Karpas-422 (cell line): ENCODE data around the gene CPT2. TPM values are rescaled to one million over a fixed set of nuclear protein-coding genes. Genes with fewer than 3 reads are reported as not detected.

Experiments
- DNase-seq: peaks from one replicate; pipeline ENCODE4 v3.0.0-alpha.2; 2015
- H2AFZ ChIP-seq: fragments of 200-600 bp; sonication (generic); 2 replicates; pipeline ENCODE4 v1.6.1; 2014; ENCODE audit warnings: antibody characterized with exemption, low read length, mixed read lengths
- H3K27ac ChIP-seq: fragments of 200-600 bp; sonication (generic); 2 replicates; pipeline ENCODE4 v1.5.1; 2014; ENCODE audit warnings: mild to moderate bottlenecking, low read length, moderate library complexity
- H3K27me3 ChIP-seq: fragments of 200-600 bp; sonication (generic); 2 replicates; pipeline ENCODE4 v1.6.1; 2014; ENCODE audit warnings: low read length, mixed read lengths
- H3K36me3 ChIP-seq: fragments of 200-600 bp; sonication (generic); 2 replicates; pipeline ENCODE4 v1.6.1; 2014; ENCODE audit warnings: low read length, mixed read lengths; ENCODE audit not compliant: insufficient read depth
- H3K4me1 ChIP-seq: fragments of 200-600 bp; sonication (generic); 2 replicates; pipeline ENCODE4 v1.6.1; 2014; ENCODE audit warnings: mild to moderate bottlenecking, low read length, mixed read lengths
- H3K4me2 ChIP-seq: fragments of 200-600 bp; sonication (generic); 2 replicates; pipeline ENCODE4 v1.6.1; 2014; ENCODE audit warnings: low read length, low read depth, mild to moderate bottlenecking; ENCODE audit not compliant: poor library complexity, severe bottlenecking
- H3K4me3 ChIP-seq: fragments of 200-600 bp; sonication (generic); 2 replicates; pipeline ENCODE4 v1.5.1; 2014; ENCODE audit warnings: mild to moderate bottlenecking, antibody characterized with exemption, low read length, mixed read lengths
- H3K79me2 ChIP-seq: fragments of 200-600 bp; sonication (generic); 2 replicates; pipeline ENCODE4 v1.6.1; 2014; ENCODE audit warnings: mild to moderate bottlenecking, low read length, mixed read lengths
- H3K9ac ChIP-seq: fragments of 200-600 bp; sonication (generic); 2 replicates; pipeline ENCODE4 v1.6.0; 2014; ENCODE audit warnings: low read length
- H3K9me2 ChIP-seq: fragments of 200-600 bp; sonication (generic), shearing (Covaris generic); replicated peaks from 2 replicates; pipeline ENCODE4 v1.6.0; 2014; ENCODE audit warnings: mild to moderate bottlenecking, low read length, moderate library complexity; ENCODE audit not compliant: insufficient read depth
- H3K9me3 ChIP-seq: fragments of 300-700, 200-600 bp; sonication (generic); 2 replicates; pipeline ENCODE4 v1.6.1; 2014; ENCODE audit warnings: low read length, mixed read lengths
- H4K20me1 ChIP-seq: fragments of 200-600 bp; sonication (generic); 2 replicates; pipeline ENCODE4 v1.6.1; 2014; ENCODE audit warnings: mild to moderate bottlenecking, antibody characterized with exemption, low read length, low read depth; ENCODE audit not compliant: insufficient read depth
- total RNA-seq: library from RNA; depleted of rRNA; stranded (reverse); fragments of >200 nt; shearing (Covaris generic); gene quantifications from 2 replicates; pipeline ENCODE4 v1.2.3, GENCODE V29; 2014; ENCODE audit warnings: low replicate concordance

CPT2 gene
- total RNA-seq, 1 experiment from 2014 or later: 37.3 TPM

DNA sequence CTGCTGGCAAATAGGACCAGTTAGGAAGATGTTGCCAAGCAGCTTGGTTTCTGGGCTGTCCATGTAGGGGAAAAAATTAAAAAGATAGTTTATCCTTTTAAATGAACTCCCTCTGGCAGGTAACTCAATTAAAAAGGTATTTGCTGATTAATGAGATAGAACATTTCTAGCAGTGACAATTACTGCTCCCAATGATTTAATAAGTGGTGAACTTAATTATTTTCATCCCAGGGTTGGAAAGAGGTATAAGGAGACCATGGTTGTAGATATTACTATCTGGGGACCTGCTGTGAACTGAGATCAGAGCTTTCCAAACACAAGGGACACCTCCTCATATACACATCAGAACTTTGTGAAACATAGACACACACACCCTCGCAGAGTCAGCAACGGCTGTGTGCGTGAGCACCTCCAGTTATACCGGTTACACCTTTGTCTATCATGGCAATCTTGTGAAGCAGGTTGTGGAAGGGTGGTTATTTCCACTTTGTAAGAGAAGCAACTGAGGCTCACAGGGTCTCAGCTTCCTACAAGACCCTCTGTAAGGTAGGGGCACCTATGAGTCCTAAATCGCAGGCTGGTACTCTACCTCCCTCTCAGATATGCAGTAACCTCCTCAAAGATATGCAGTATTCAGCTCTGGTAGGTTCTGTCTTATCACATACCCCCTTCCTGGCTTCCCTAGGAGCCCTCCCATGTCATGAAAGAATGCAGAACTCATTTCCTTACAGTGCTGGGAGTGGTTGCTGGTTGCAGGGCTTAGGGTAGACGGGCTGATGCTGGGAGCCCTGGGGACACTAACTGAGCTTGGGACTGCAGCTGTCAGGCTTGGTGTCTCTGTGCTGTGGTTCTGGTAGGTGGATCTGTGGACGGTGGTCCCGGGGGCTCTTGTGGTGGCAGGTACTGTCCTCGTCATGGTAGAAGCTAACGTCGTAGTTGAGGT is 60.2 kb downstream of the CPT2 start:
- no peak overlapping the region for H3K4me2 ChIP-seq
- no peaks in the 10 kb centered on the region for H4K20me1 ChIP-seq
- no peaks in the 10 kb centered on the region for H3K4me1 ChIP-seq
- no peaks in the 10 kb centered on the region for H3K79me2 ChIP-seq
- H3K36me3 ChIP-seq: peaks cover 85% of the 10 kb centered on the region; the same call in 1 of the 2 replicates
- H3K27me3 ChIP-seq: no peaks in the 10 kb centered on the region
- H2AFZ ChIP-seq: no peak overlapping the region
- H3K9ac ChIP-seq: no peak overlapping the region
- no peaks in the 10 kb centered on the region for H3K9me3 ChIP-seq
- H3K27ac ChIP-seq: no peak overlapping the region
- no peaks in the 10 kb centered on the region for H3K9me2 ChIP-seq
- no peak for DNase-seq
- H3K4me3 ChIP-seq: no peak overlapping the region

- H3K79me2 ChIP-seq: no peaks in the 10 kb centered on the region
- DNase-seq: no peak
These were observed 60.9 kb downstream of the CPT2 start for GRCh38 chr1:53257454-53258081.

GRCh38 chr1:53258216-53258615 is 61.6 kb downstream of the CPT2 start:
- no peaks in the 10 kb centered on the region for H3K79me2 ChIP-seq

More at GRCh38 chr1:53257454-53258081, 60.9 kb downstream of the CPT2 start:
- Histone ChIP-seq H3K36me3 (peaks cover 82% of the 10 kb centered on the region; the same call in 1 of the 2 replicates), H3K4me2 (no peak overlapping the region), H3K4me3 (no peak overlapping the region), H3K27ac (no peak overlapping the region), H3K4me1 (no peaks in the 10 kb centered on the region), H2AFZ (no peak overlapping the region), H3K9me2 (no peaks in the 10 kb centered on the region), H3K9ac (no peak overlapping the region), H3K27me3 (no peaks in the 10 kb centered on the region), H3K9me3 (no peaks in the 10 kb centered on the region), H4K20me1 (no peaks in the 10 kb centered on the region)

GRCh38 chr1:53259932-53260331 is 63.3 kb downstream of the CPT2 start:
- no peaks in the 10 kb centered on the region for H3K9me3 ChIP-seq
- H3K9ac ChIP-seq: no peak overlapping the region
- H3K4me2 ChIP-seq: no peak overlapping the region
- no peak overlapping the region for H3K27ac ChIP-seq
- no peaks in the 10 kb centered on the region for H3K9me2 ChIP-seq
- H3K79me2 ChIP-seq: no peaks in the 10 kb centered on the region
- H4K20me1 ChIP-seq: no peaks in the 10 kb centered on the region
- H3K4me1 ChIP-seq: no peaks in the 10 kb centered on the region
- no peak for DNase-seq
- H3K27me3 ChIP-seq: no peaks in the 10 kb centered on the region
- H3K36me3 ChIP-seq: peaks cover 81% of the 10 kb centered on the region; the same call in 1 of the 2 replicates
- H3K4me3 ChIP-seq: no peak overlapping the region
- no peak overlapping the region for H2AFZ ChIP-seq

More at GRCh38 chr1:53258216-53258615, 61.6 kb downstream of the CPT2 start:
- H2AFZ ChIP-seq: no peak overlapping the region
- H3K4me1 ChIP-seq: no peaks in the 10 kb centered on the region
- H4K20me1 ChIP-seq: no peaks in the 10 kb centered on the region
- H3K9me3 ChIP-seq: no peaks in the 10 kb centered on the region
- no peaks in the 10 kb centered on the region for H3K27me3 ChIP-seq
- no peak overlapping the region for H3K4me2 ChIP-seq
- H3K9ac ChIP-seq: no peak overlapping the region
- H3K36me3 ChIP-seq: peaks cover 78% of the 10 kb centered on the region; the same call in 1 of the 2 replicates
- no peak overlapping the region for H3K4me3 ChIP-seq
- no peaks in the 10 kb centered on the region for H3K9me2 ChIP-seq
- no peak overlapping the region for H3K27ac ChIP-seq
- DNase-seq: no peak

GRCh38 chr1:53260631-53261247 is 64.1 kb downstream of the CPT2 start:
- H3K4me1 ChIP-seq: no peaks in the 10 kb centered on the region
- no peak overlapping the region for H3K4me3 ChIP-seq
- H3K9me3 ChIP-seq: no peaks in the 10 kb centered on the region
- DNase-seq: no peak
- H2AFZ ChIP-seq: no peak overlapping the region
- H3K9ac ChIP-seq: no peak overlapping the region
- H4K20me1 ChIP-seq: no peaks in the 10 kb centered on the region
- no peaks in the 10 kb centered on the region for H3K79me2 ChIP-seq
- no peaks in the 10 kb centered on the region for H3K9me2 ChIP-seq
- H3K27ac ChIP-seq: no peak overlapping the region
- no peaks in the 10 kb centered on the region for H3K27me3 ChIP-seq
- H3K36me3 ChIP-seq: peaks cover 80% of the 10 kb centered on the region; the same call in 1 of the 2 replicates
- H3K4me2 ChIP-seq: no peak overlapping the region

- H2AFZ ChIP-seq: no peak overlapping the region
- no peaks in the 10 kb centered on the region for H3K27me3 ChIP-seq
- H3K9me3 ChIP-seq: no peaks in the 10 kb centered on the region
- H3K4me2 ChIP-seq: no peak overlapping the region
- H4K20me1 ChIP-seq: no peaks in the 10 kb centered on the region
- H3K4me1 ChIP-seq: no peaks in the 10 kb centered on the region
- no peak overlapping the region for H3K9ac ChIP-seq
- H3K27ac ChIP-seq: no peak overlapping the region
- DNase-seq: no peak
- no peaks in the 10 kb centered on the region for H3K9me2 ChIP-seq
- no peaks in the 10 kb centered on the region for H3K79me2 ChIP-seq
- H3K36me3 ChIP-seq: peaks cover 72% of the 10 kb centered on the region; the same call in 1 of the 2 replicates
- H3K4me3 ChIP-seq: no peak overlapping the region
These were observed 65.4 kb downstream of the CPT2 start for GRCh38 chr1:53262000-53262399.
